GM15510 (cell line): ENCODE measurements around the gene COL27A1.

Experiments used
- POLR2A ChIP-seq: IDR thresholded peaks from 3 replicates; pipeline ENCODE4 v1.6.1; 2011; ENCODE audit warnings: borderline replicate concordance; ENCODE audit not compliant: insufficient read length; ENCODE audit errors: extremely low read depth

COL27A1 gene

GRCh38 chr9:114120192-114121014 lies 34.9 kb upstream of the COL27A1 start:
- no peak for TF ChIP-seq POLR2A

GRCh38 chr9:114121227-114122135 lies 33.9 kb upstream of the COL27A1 start:
- no peak for TF ChIP-seq POLR2A

GRCh38 chr9:114122136-114123027 lies 33.0 kb upstream of the COL27A1 start:
- TF ChIP-seq POLR2A = no peak

GRCh38 chr9:114123031-114123977 lies 32.0 kb upstream of the COL27A1 start:
- no peak for TF ChIP-seq POLR2A

- TF ChIP-seq POLR2A = no peak
Measured at GRCh38 chr9:114124138-114124537, 31.2 kb upstream of the COL27A1 start.

- no peak for TF ChIP-seq POLR2A
Measured at GRCh38 chr9:114124666-114125475, 30.5 kb upstream of the COL27A1 start.

- no peak for TF ChIP-seq POLR2A
Measured at GRCh38 chr9:114125476-114126013, 29.8 kb upstream of the COL27A1 start.

- no peak for TF ChIP-seq POLR2A
Measured at GRCh38 chr9:114126247-114127060, 28.9 kb upstream of the COL27A1 start.

GRCh38 chr9:114130141-114130540 lies 25.2 kb upstream of the COL27A1 start:
- no peak for TF ChIP-seq POLR2A

GRCh38 chr9:114130624-114131277 lies 24.6 kb upstream of the COL27A1 start:
- no peak for TF ChIP-seq POLR2A
